Glutamatergic neuron (in vitro differentiated cells): ENCODE data around the gene SPATA31C1. TPM values are rescaled to one million over a fixed set of nuclear protein-coding genes. Genes with fewer than 3 reads are reported as not detected.
"Not testable (repeated sequence)": the region's sequence is repeated elsewhere in the genome, so short reads cannot be mapped to it uniquely, and the experiment has no call there.

ENCODE experiments used
- DNase-seq: peaks from one replicate; pipeline ENCODE4 v3.0.0; 2022
- H3K27ac Mint-ChIP-seq: one replicate; pipeline ENCODE4 v1.8.0; 2020; ENCODE audit warnings: mild to moderate bottlenecking, mixed read lengths, inconsistent platforms; ENCODE audit not compliant: unreplicated experiment
- H3K27me3 Mint-ChIP-seq: one replicate; pipeline ENCODE4 v1.8.0; 2020; ENCODE audit warnings: mild to moderate bottlenecking, moderate library complexity, mixed read lengths, inconsistent platforms; ENCODE audit not compliant: unreplicated experiment
- H3K36me3 Mint-ChIP-seq: one replicate; pipeline ENCODE4 v1.8.0; 2020; ENCODE audit warnings: mild to moderate bottlenecking, mixed read lengths, inconsistent platforms; ENCODE audit not compliant: unreplicated experiment
- H3K4me1 Mint-ChIP-seq: one replicate; pipeline ENCODE4 v1.8.0; 2020; ENCODE audit warnings: mild to moderate bottlenecking, low read depth, mixed read lengths, inconsistent platforms; ENCODE audit not compliant: unreplicated experiment
- H3K4me3 Mint-ChIP-seq: one replicate; pipeline ENCODE4 v1.8.0; 2020; ENCODE audit warnings: mild to moderate bottlenecking, mixed read lengths, inconsistent platforms; ENCODE audit not compliant: unreplicated experiment
- H3K9me3 Mint-ChIP-seq: one replicate; pipeline ENCODE4 v1.8.0; 2020; ENCODE audit warnings: mild to moderate bottlenecking, moderate library complexity, mixed read lengths, inconsistent platforms; ENCODE audit not compliant: unreplicated experiment
- CTCF ChIP-seq: fragments of 200-600 bp; sonication (generic); IDR thresholded peaks from one replicate; pipeline ENCODE4 v1.5.0; 2021; ENCODE audit not compliant: partially characterized antibody, unreplicated experiment
- total RNA-seq: library from RNA; stranded (reverse); fragmentation: NEBNext Ultra II Directional; extraction: Animal tissue kit (Norgen Biotek cat#: 25700); gene quantifications from one replicate; pipeline ENCODE4 v1.2.1, GENCODE V29; 2021; ENCODE audit not compliant: unreplicated experiment

SPATA31C1 gene
- total RNA-seq, 1 donor from 2014 or later, result not detected

- Mint-ChIP-seq H3K4me3 (no peak overlapping the region), H3K4me1 (no peaks in the 10 kb centered on the region), H3K9me3 (peaks cover 2% of the 10 kb centered on the region), H3K27ac (no peak overlapping the region), H3K27me3 (peaks cover 4% of the 10 kb centered on the region), H3K36me3 (peaks cover 5% of the 10 kb centered on the region)
- no peak for DNase-seq
- TF ChIP-seq CTCF, result no peak
These were observed 8.3 kb upstream of the SPATA31C1 start for GRCh38 chr9:87909310-87910041.

- peaks cover 2% of the 10 kb centered on the region for H3K27me3 Mint-ChIP-seq
- H3K9me3 Mint-ChIP-seq, result no peaks in the 10 kb centered on the region
- H3K36me3 Mint-ChIP-seq, result no peaks in the 10 kb centered on the region
- no peaks in the 10 kb centered on the region for H3K4me1 Mint-ChIP-seq
- H3K4me3 Mint-ChIP-seq, result no peak overlapping the region
- no peak overlapping the region for H3K27ac Mint-ChIP-seq
- TF ChIP-seq CTCF, result no peak
- no peak for DNase-seq
These were observed 6.9 kb upstream of the SPATA31C1 start for GRCh38 chr9:87910821-87911220.

GRCh38 chr9:87919013-87919412 lies 1.3 kb downstream of the SPATA31C1 start:
- not testable (repeated sequence) for DNase-seq, H3K9me3 Mint-ChIP-seq, H3K36me3 Mint-ChIP-seq, H3K4me1 Mint-ChIP-seq, H3K27ac Mint-ChIP-seq, H3K4me3 Mint-ChIP-seq, H3K27me3 Mint-ChIP-seq

GRCh38 chr9:87921561-87921960 lies 3.8 kb downstream of the SPATA31C1 start:
- not testable (repeated sequence) for H3K27ac Mint-ChIP-seq, H3K4me1 Mint-ChIP-seq, H3K36me3 Mint-ChIP-seq, DNase-seq, H3K9me3 Mint-ChIP-seq, H3K27me3 Mint-ChIP-seq, H3K4me3 Mint-ChIP-seq

- not testable (repeated sequence) for H3K4me1 Mint-ChIP-seq, H3K36me3 Mint-ChIP-seq, H3K9me3 Mint-ChIP-seq, H3K27me3 Mint-ChIP-seq, H3K27ac Mint-ChIP-seq, H3K4me3 Mint-ChIP-seq, DNase-seq
These were observed 5.2 kb downstream of the SPATA31C1 start for GRCh38 chr9:87923012-87923411.

- not testable (repeated sequence) for H3K9me3 Mint-ChIP-seq, H3K27ac Mint-ChIP-seq, H3K27me3 Mint-ChIP-seq, H3K4me1 Mint-ChIP-seq, DNase-seq, H3K4me3 Mint-ChIP-seq, H3K36me3 Mint-ChIP-seq
These were observed 7.1 kb downstream of the SPATA31C1 start for GRCh38 chr9:87924851-87925250.

GRCh38 chr9:87929152-87929551 lies 11.4 kb downstream of the SPATA31C1 start:
- H3K27ac Mint-ChIP-seq, H3K4me1 Mint-ChIP-seq, DNase-seq, H3K4me3 Mint-ChIP-seq, H3K27me3 Mint-ChIP-seq, H3K9me3 Mint-ChIP-seq, H3K36me3 Mint-ChIP-seq: not testable (repeated sequence)

GRCh38 chr9:87934444-87934843 lies 16.7 kb downstream of the SPATA31C1 start:
- not testable (repeated sequence) for H3K9me3 Mint-ChIP-seq, H3K4me3 Mint-ChIP-seq, DNase-seq, H3K27me3 Mint-ChIP-seq, H3K4me1 Mint-ChIP-seq, H3K27ac Mint-ChIP-seq, H3K36me3 Mint-ChIP-seq

- not testable (repeated sequence) for H3K4me3 Mint-ChIP-seq, H3K9me3 Mint-ChIP-seq, H3K27ac Mint-ChIP-seq, H3K36me3 Mint-ChIP-seq, H3K27me3 Mint-ChIP-seq, DNase-seq, H3K4me1 Mint-ChIP-seq
These were observed 19.6 kb downstream of the SPATA31C1 start for GRCh38 chr9:87937352-87937751.

- not testable (repeated sequence) for H3K27me3 Mint-ChIP-seq, H3K36me3 Mint-ChIP-seq, H3K4me3 Mint-ChIP-seq, H3K9me3 Mint-ChIP-seq, H3K27ac Mint-ChIP-seq, H3K4me1 Mint-ChIP-seq, DNase-seq
These were observed 20.2 kb downstream of the SPATA31C1 start for GRCh38 chr9:87937918-87938317.

- not testable (repeated sequence) for H3K4me3 Mint-ChIP-seq, DNase-seq, H3K4me1 Mint-ChIP-seq, H3K36me3 Mint-ChIP-seq, H3K27me3 Mint-ChIP-seq, H3K27ac Mint-ChIP-seq, H3K9me3 Mint-ChIP-seq
These were observed 20.6 kb downstream of the SPATA31C1 start for GRCh38 chr9:87938336-87938735.
